NCI-H345 treated with DMSO at 0.1 percent for 48 hours (cell line): ENCODE data around the gene AATK.
"Not testable (repeated sequence)": the region's sequence is repeated elsewhere in the genome, so short reads cannot be mapped to it uniquely, and the experiment has no call there.

ENCODE experiments used
- DNase-seq: peaks from one replicate; lab custom pipeline; 2025; ENCODE audit not compliant: unreplicated experiment; lab: John Stamatoyannopoulos, UW

Gene AATK

GRCh38 chr17:81147701-81148100 lies 18.3 kb downstream of the AATK start:
- DNase-seq = no peak

- DNase-seq = not testable (repeated sequence)
Measured at GRCh38 chr17:81146208-81146607, 19.8 kb downstream of the AATK start.

GRCh38 chr17:81144423-81144781 lies 21.6 kb downstream of the AATK start:
- DNase-seq = no peak

- DNase-seq = no peak
Measured at GRCh38 chr17:81143717-81144422, 22.2 kb downstream of the AATK start.

- DNase-seq = no peak
Measured at GRCh38 chr17:81143200-81143527, 22.9 kb downstream of the AATK start.

- peak; percentile 83 for DNase-seq
Measured at GRCh38 chr17:81142301-81143199, 23.5 kb downstream of the AATK start.

GRCh38 chr17:81140695-81141094 lies 25.3 kb downstream of the AATK start:
- DNase-seq = no peak

GRCh38 chr17:81140018-81140417 lies 26.0 kb downstream of the AATK start:
- DNase-seq = no peak

GRCh38 chr17:81139428-81139827 lies 26.6 kb downstream of the AATK start:
- no peak for DNase-seq

- no peak for DNase-seq
Measured at GRCh38 chr17:81138500-81138899, 27.5 kb downstream of the AATK start.

GRCh38 chr17:81138083-81138482 lies 27.9 kb downstream of the AATK start:
- no peak for DNase-seq

- DNase-seq = no peak
Measured at GRCh38 chr17:81137248-81137647, 28.8 kb downstream of the AATK start.

GRCh38 chr17:81136366-81136765 lies 29.7 kb downstream of the AATK start:
- DNase-seq = no peak

- DNase-seq = peak; percentile 81
Measured at GRCh38 chr17:81135505-81136278, 30.3 kb downstream of the AATK start.

- DNase-seq = no peak
Measured at GRCh38 chr17:81134064-81134781, 31.8 kb downstream of the AATK start.

GRCh38 chr17:81132770-81133723 lies 33.0 kb downstream of the AATK start:
- no peak for DNase-seq

GRCh38 chr17:81132197-81132540 lies 33.9 kb downstream of the AATK start:
- no peak for DNase-seq

- DNase-seq = no peak
Measured at GRCh38 chr17:81131486-81132196, 34.4 kb downstream of the AATK start.
